Smooth muscle cell (in vitro differentiated cells): Measurements from ENCODE around the gene ADAMTSL2. TPM values are rescaled to one million over a fixed set of nuclear protein-coding genes. Genes with fewer than 3 reads are reported as not detected.

Experiments used
- DNase-seq: peaks from one replicate; lab custom pipeline; 2025; ENCODE audit not compliant: unreplicated experiment; lab: John Stamatoyannopoulos, UW
- H2AFZ ChIP-seq: fragments of 200-600 bp; sonication (generic); 2 replicates; pipeline ENCODE4 v1.6.0; 2016; ENCODE audit warnings: antibody characterized with exemption, low read depth, mild to moderate bottlenecking
- H3F3A ChIP-seq: fragments of 200-600 bp; sonication (generic); 2 replicates; pipeline ENCODE4 v1.6.0; 2017; ENCODE audit warnings: antibody characterized with exemption, low read depth
- H3K27ac ChIP-seq: fragments of 200-600 bp; sonication (generic); 2 replicates; pipeline ENCODE4 v1.5.1; 2016; ENCODE audit warnings: low read depth, mild to moderate bottlenecking
- H3K27me3 ChIP-seq: fragments of 200-600 bp; sonication (generic); 2 replicates; pipeline ENCODE4 v1.6.1; 2016; ENCODE audit warnings: low read depth, mild to moderate bottlenecking
- H3K36me3 ChIP-seq: fragments of 200-600 bp; sonication (generic); 2 replicates; pipeline ENCODE4 v1.5.1; 2016; ENCODE audit warnings: low read depth
- H3K4me1 ChIP-seq: fragments of 200-600 bp; sonication (generic); 2 replicates; pipeline ENCODE4 v1.5.1; 2016; ENCODE audit warnings: low read depth
- H3K4me2 ChIP-seq: fragments of 200-600 bp; sonication (generic); 2 replicates; pipeline ENCODE4 v1.6.0; 2016; ENCODE audit warnings: mild to moderate bottlenecking
- H3K4me3 ChIP-seq: fragments of 200-600 bp; sonication (generic); 2 replicates; pipeline ENCODE4 v1.5.1; 2016; ENCODE audit warnings: mild to moderate bottlenecking
- H3K79me2 ChIP-seq: fragments of 200-600 bp; sonication (generic); 2 replicates; pipeline ENCODE4 v1.6.0; 2016; ENCODE audit warnings: low read depth, mild to moderate bottlenecking
- H3K9ac ChIP-seq: fragments of 200-600 bp; sonication (generic); 2 replicates; pipeline ENCODE4 v1.6.0; 2016; ENCODE audit warnings: low read depth
- H3K9me3 ChIP-seq: fragments of 200-600 bp; sonication (generic); replicated peaks from 2 replicates; pipeline ENCODE4 v1.5.1; 2016; ENCODE audit warnings: low read depth
- H4K20me1 ChIP-seq: fragments of 200-600 bp; sonication (generic); 2 replicates; pipeline ENCODE4 v1.6.0; 2016; ENCODE audit warnings: low read depth
- CTCF ChIP-seq: fragments of 200-600 bp; sonication (generic); IDR thresholded peaks from 2 replicates; pipeline ENCODE4 v1.5.1; 2017; ENCODE audit warnings: borderline replicate concordance, mild to moderate bottlenecking, antibody characterized with exemption; ENCODE audit not compliant: insufficient read depth, poor library complexity, severe bottlenecking
- WGBS: methylation state at CpG from one replicate; pipeline ENCODE4 v1.1.7; 2016; ENCODE audit warnings: low lambda C conversion rate; 5-methylcytosine and 5-hydroxymethylcytosine counted together
- polyA plus RNA-seq: library from polyadenylated mRNA; unstranded; fragments of >200 nt; fragmentation: Nextera tagmentation; extraction: Ambion mirVana; gene quantifications from 2 replicates; pipeline ENCODE4 v1.2.1, GENCODE V29; 2016
- total RNA-seq: library from RNA; depleted of rRNA; stranded (reverse); fragments of >200 nt; gene quantifications from 2 replicates; pipeline ENCODE4 v1.2.3, GENCODE V29; 2014

ADAMTSL2 gene
- total and polyA plus RNA-seq, 2 experiments from 2014 or later: 8.1 to 10.5 TPM

GRCh38 chr9:133581513-133582343 lies 47.2 kb downstream of the ADAMTSL2 start:
- no peaks in the 10 kb centered on the region for H3K36me3 ChIP-seq
- H4K20me1 ChIP-seq: no peaks in the 10 kb centered on the region
- peak overlapping the region; percentile 46 for H3K9ac ChIP-seq
- 13% methylated on average over 19 of the region's 19 CpGs for WGBS
- no peak overlapping the region for H3K4me3 ChIP-seq
- H3K4me1 ChIP-seq: peaks cover 50% of the 10 kb centered on the region
- H2AFZ ChIP-seq: no peak overlapping the region
- H3K4me2 ChIP-seq: peak overlapping the region; percentile 71
- H3K27me3 ChIP-seq: no peaks in the 10 kb centered on the region
- DNase-seq: peak; percentile 78
- H3F3A ChIP-seq: peaks cover 47% of the 10 kb centered on the region
- no peaks in the 10 kb centered on the region for H3K79me2 ChIP-seq
- TF ChIP-seq CTCF: no peak
- H3K27ac ChIP-seq: peak overlapping the region; percentile 93
- H3K9me3 ChIP-seq: no peaks in the 10 kb centered on the region

GRCh38 chr9:133582501-133583045 lies 48.1 kb downstream of the ADAMTSL2 start:
- Histone ChIP-seq H3F3A (peaks cover 47% of the 10 kb centered on the region), H3K27ac (peak overlapping the region; percentile 93), H4K20me1 (no peaks in the 10 kb centered on the region), H3K79me2 (no peaks in the 10 kb centered on the region), H3K4me3 (no peak overlapping the region), H3K9ac (no peak overlapping the region), H2AFZ (no peak overlapping the region), H3K4me2 (peak overlapping the region; percentile 62), H3K27me3 (no peaks in the 10 kb centered on the region), H3K36me3 (no peaks in the 10 kb centered on the region), H3K4me1 (peaks cover 44% of the 10 kb centered on the region), H3K9me3 (no peaks in the 10 kb centered on the region)
- DNase-seq: no peak
- WGBS: 87% methylated on average over 14 of the region's 14 CpGs
- no peak for TF ChIP-seq CTCF

GRCh38 chr9:133583111-133583510 lies 48.6 kb downstream of the ADAMTSL2 start:
- H3K27ac ChIP-seq: peak overlapping the region; percentile 93
- no peak overlapping the region for H3K4me3 ChIP-seq
- H4K20me1 ChIP-seq: no peaks in the 10 kb centered on the region
- no peak overlapping the region for H3K9ac ChIP-seq
- DNase-seq: no peak
- H3K79me2 ChIP-seq: no peaks in the 10 kb centered on the region
- 46% methylated on average over 3 of the region's 3 CpGs for WGBS
- TF ChIP-seq CTCF: no peak
- H3K4me2 ChIP-seq: peak overlapping the region; percentile 62
- H3K4me1 ChIP-seq: peaks cover 42% of the 10 kb centered on the region
- no peaks in the 10 kb centered on the region for H3K27me3 ChIP-seq
- peaks cover 47% of the 10 kb centered on the region for H3F3A ChIP-seq
- H3K36me3 ChIP-seq: no peaks in the 10 kb centered on the region
- H2AFZ ChIP-seq: no peak overlapping the region
- H3K9me3 ChIP-seq: no peaks in the 10 kb centered on the region
